Hepatocyte (in vitro differentiated cells): ENCODE results near the gene ROBO3.

ENCODE experiments used
- EZH2 ChIP-seq: fragments of 200-600 bp; sonication (generic); IDR thresholded peaks from 2 replicates; pipeline ENCODE4 v1.6.1; 2016; ENCODE audit warnings: antibody characterized with exemption, mild to moderate bottlenecking, borderline replicate concordance
- EZH2phosphoT487 ChIP-seq: fragments of 200-600 bp; sonication (generic); IDR thresholded peaks from one replicate; pipeline ENCODE4 v1.6.1; 2018; ENCODE audit warnings: antibody characterized with exemption, mild to moderate bottlenecking, low read depth, moderate library complexity; ENCODE audit not compliant: unreplicated experiment, severe bottlenecking
- TF ChIP-seq, protein P1 (sequence below): fragments of 200-600 bp; sonication (generic); IDR thresholded peaks from 2 replicates; pipeline ENCODE4 v1.5.1; 2016; ENCODE audit warnings: antibody characterized with exemption, mild to moderate bottlenecking; ENCODE audit not compliant: poor library complexity

- TF ChIP-seq, protein P1, sequence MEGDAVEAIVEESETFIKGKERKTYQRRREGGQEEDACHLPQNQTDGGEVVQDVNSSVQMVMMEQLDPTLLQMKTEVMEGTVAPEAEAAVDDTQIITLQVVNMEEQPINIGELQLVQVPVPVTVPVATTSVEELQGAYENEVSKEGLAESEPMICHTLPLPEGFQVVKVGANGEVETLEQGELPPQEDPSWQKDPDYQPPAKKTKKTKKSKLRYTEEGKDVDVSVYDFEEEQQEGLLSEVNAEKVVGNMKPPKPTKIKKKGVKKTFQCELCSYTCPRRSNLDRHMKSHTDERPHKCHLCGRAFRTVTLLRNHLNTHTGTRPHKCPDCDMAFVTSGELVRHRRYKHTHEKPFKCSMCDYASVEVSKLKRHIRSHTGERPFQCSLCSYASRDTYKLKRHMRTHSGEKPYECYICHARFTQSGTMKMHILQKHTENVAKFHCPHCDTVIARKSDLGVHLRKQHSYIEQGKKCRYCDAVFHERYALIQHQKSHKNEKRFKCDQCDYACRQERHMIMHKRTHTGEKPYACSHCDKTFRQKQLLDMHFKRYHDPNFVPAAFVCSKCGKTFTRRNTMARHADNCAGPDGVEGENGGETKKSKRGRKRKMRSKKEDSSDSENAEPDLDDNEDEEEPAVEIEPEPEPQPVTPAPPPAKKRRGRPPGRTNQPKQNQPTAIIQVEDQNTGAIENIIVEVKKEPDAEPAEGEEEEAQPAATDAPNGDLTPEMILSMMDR, result no peak
- TF ChIP-seq EZH2phosphoT487 (no peak), EZH2 (no peak)
Observed at GRCh38 chr11:124891373-124891861, 26.2 kb downstream of the ROBO3 start.
